SK-N-SH (cell line): ENCODE results near the gene PRDM10. TPM values are rescaled to one million over a fixed set of nuclear protein-coding genes. Genes with fewer than 3 reads are reported as not detected.

Experiments used
- CTCF ChIA-PET: fragments of 300-600, 350-600 bp; formaldehyde crosslinking; extraction: SDS; loops from one replicate; lab custom pipeline; 2021; lab: Yijun Ruan, JAX
- POLR2A ChIA-PET: fragments of 350-600 bp; sonication (Branson Sonifier 250); formaldehyde crosslinking; extraction: SDS; loops from one replicate; lab custom pipeline; 2020; ENCODE audit warnings: antibody characterized with exemption, inconsistent platforms; lab: Yijun Ruan, JAX
- DNase-seq: peaks from one replicate; pipeline ENCODE4 v3.0.0; 2012
- H2AFZ ChIP-seq: fragments of 200-600 bp; sonication (generic); 2 replicates; pipeline ENCODE4 v1.8.1; 2016; ENCODE audit warnings: antibody characterized with exemption, mild to moderate bottlenecking, low read depth
- H3F3A ChIP-seq: fragments of 200-600 bp; sonication (generic); replicated peaks from 2 replicates; pipeline ENCODE3; 2016; ENCODE audit warnings: antibody characterized with exemption, mild to moderate bottlenecking; ENCODE audit not compliant: insufficient read depth
- H3K27ac ChIP-seq, 2 experiments: fragments of 200-500 bp in 1 of 2; fragments of 200-600 bp in 1 of 2; sonication (Bioruptor generic) in 1 of 2; sonication (generic), shearing (Covaris generic) in 1 of 2; 2 replicates each; pipeline versions ENCODE4 v1.5.1 to v1.6.1; 2014 to 2016; ENCODE audit warnings: low read depth in 2 of 2, inconsistent platforms in 1 of 2, low read length in 1 of 2, mild to moderate bottlenecking in 1 of 2, mixed read lengths in 1 of 2
- H3K27me3 ChIP-seq: fragments of 200-600 bp; sonication (generic), shearing (Covaris generic); 2 replicates; pipeline ENCODE4 v1.6.1; 2016; ENCODE audit warnings: mixed run types; ENCODE audit not compliant: insufficient read depth
- H3K36me3 ChIP-seq, 2 experiments: fragments of 200-500 bp in 1 of 2; fragments of 200-600 bp in 1 of 2; sonication (Bioruptor generic) in 1 of 2; sonication (generic) in 1 of 2; replicated peaks in 1 of 2; 2 replicates each; pipeline versions ENCODE3 to v1.5.1; 2014 to 2016; ENCODE audit warnings: low read length in 1 of 2, mild to moderate bottlenecking in 1 of 2; ENCODE audit not compliant: insufficient read depth in 2 of 2, control insufficient read depth in 1 of 2
- H3K4me1 ChIP-seq, 2 experiments: fragments of 200-500 bp in 1 of 2; fragments of 200-600 bp in 1 of 2; sonication (Bioruptor generic) in 1 of 2; sonication (generic), shearing (Covaris generic) in 1 of 2; 2 replicates each; pipeline versions ENCODE4 v1.5.1 to v1.6.1; 2014 to 2016; ENCODE audit warnings: low read depth in 1 of 2, low read length in 1 of 2, mixed run types in 1 of 2; ENCODE audit not compliant: insufficient read depth in 2 of 2, control insufficient read depth in 1 of 2
- H3K4me2 ChIP-seq: fragments of 200-600 bp; sonication (generic), shearing (Covaris generic); 2 replicates; pipeline ENCODE4 v1.6.1; 2017; ENCODE audit warnings: mixed run types
- H3K4me3 ChIP-seq, 2 experiments: fragments of 200-500 bp in 1 of 2; fragments of 200-600 bp in 1 of 2; sonication (Bioruptor generic) in 1 of 2; sonication (generic), shearing (Covaris generic) in 1 of 2; 2 replicates each; pipeline versions ENCODE4 v1.5.1 to v1.8.1; 2014 to 2016; ENCODE audit warnings: low read depth in 2 of 2, inconsistent platforms in 1 of 2, low read length in 1 of 2, mild to moderate bottlenecking in 1 of 2, mixed read lengths in 1 of 2, moderate library complexity in 1 of 2
- H3K79me2 ChIP-seq: fragments of 200-600 bp; sonication (generic); 2 replicates; pipeline ENCODE4 v1.8.1; 2017; ENCODE audit warnings: mild to moderate bottlenecking; ENCODE audit not compliant: insufficient read depth
- H3K9ac ChIP-seq: fragments of 200-600 bp; sonication (generic); 2 replicates; pipeline ENCODE4 v1.6.1; 2017; ENCODE audit warnings: mixed run types
- H3K9me2 ChIP-seq: fragments of 200-600 bp; sonication (generic); 2 replicates; pipeline ENCODE4 v1.6.1; 2017; ENCODE audit warnings: mixed run types
- H3K9me3 ChIP-seq: fragments of 200-600 bp; sonication (generic); 2 replicates; pipeline ENCODE4 v1.6.1; 2017; ENCODE audit warnings: mixed run types, mild to moderate bottlenecking, moderate library complexity
- H4K20me1 ChIP-seq: fragments of 200-600 bp; sonication (generic); 2 replicates; pipeline ENCODE4 v1.6.1; 2017; ENCODE audit warnings: mild to moderate bottlenecking, mixed run types; ENCODE audit not compliant: insufficient read depth
- ELF1 ChIP-seq: IDR thresholded peaks from 2 replicates; pipeline ENCODE4 v1.4.0; 2012
- EP300 ChIP-seq, 2 experiments: IDR thresholded peaks; 2 replicates each; pipeline versions ENCODE4 v1.4.0 to v1.6.1; 2012; ENCODE audit warnings: borderline replicate concordance in 1 of 2, low read depth in 1 of 2, low read length in 1 of 2
- EZH2phosphoT487 ChIP-seq: fragments of 200-600 bp; sonication (generic); IDR thresholded peaks from 2 replicates; pipeline ENCODE4 v1.6.1; 2017; ENCODE audit warnings: low read depth, mixed run types, mild to moderate bottlenecking, antibody characterized with exemption, moderate library complexity, borderline replicate concordance
- FOSL2 ChIP-seq: IDR thresholded peaks from 2 replicates; pipeline ENCODE4 v1.4.0; 2012; ENCODE audit warnings: low read depth, mild to moderate bottlenecking, moderate library complexity, borderline replicate concordance
- FOXM1 ChIP-seq: IDR thresholded peaks from 2 replicates; pipeline ENCODE4 v1.4.0; 2012; ENCODE audit warnings: low read depth, mild to moderate bottlenecking
- JUND ChIP-seq: IDR thresholded peaks from 2 replicates; pipeline ENCODE4 v1.4.0; 2012
- MXI1 ChIP-seq: IDR thresholded peaks from 2 replicates; pipeline ENCODE4 v1.6.1; 2012; ENCODE audit warnings: mild to moderate bottlenecking, low read depth, low read length, improper control_type of control experiment
- POLR2AphosphoS5 ChIP-seq: IDR thresholded peaks from 2 replicates; pipeline ENCODE4 v1.6.1; 2012; ENCODE audit warnings: low read depth, low read length
- RAD21 ChIP-seq: IDR thresholded peaks from 2 replicates; pipeline ENCODE4 v1.6.1; 2012; ENCODE audit warnings: mild to moderate bottlenecking, low read length
- REST ChIP-seq: IDR thresholded peaks from 2 replicates; pipeline ENCODE4 v1.6.1; 2012; ENCODE audit warnings: mild to moderate bottlenecking, low read depth, low read length, moderate library complexity
- RFX5 ChIP-seq: IDR thresholded peaks from 2 replicates; pipeline ENCODE4 v1.6.1; 2012; ENCODE audit warnings: mild to moderate bottlenecking, improper control_type of control experiment, low read length
- RXRA ChIP-seq: IDR thresholded peaks from 2 replicates; pipeline ENCODE4 v1.4.0; 2012; ENCODE audit warnings: low read depth, mild to moderate bottlenecking, borderline replicate concordance
- SIN3A ChIP-seq: IDR thresholded peaks from 2 replicates; pipeline ENCODE4 v1.6.1; 2012; ENCODE audit warnings: low read depth, mild to moderate bottlenecking, low read length, moderate library complexity, borderline replicate concordance
- SMC3 ChIP-seq: IDR thresholded peaks from 2 replicates; pipeline ENCODE4 v1.6.1; 2012; ENCODE audit warnings: low read depth, low read length, improper control_type of control experiment
- TAF1 ChIP-seq: IDR thresholded peaks from 2 replicates; pipeline ENCODE4 v1.6.1; 2012; ENCODE audit warnings: low read depth, mild to moderate bottlenecking, low read length, moderate library complexity, borderline replicate concordance
- USF1 ChIP-seq: IDR thresholded peaks from 2 replicates; pipeline ENCODE4 v1.4.0; 2012; ENCODE audit warnings: low read depth, borderline replicate concordance
- YY1 ChIP-seq: IDR thresholded peaks from 2 replicates; pipeline ENCODE4 v1.4.0; 2012; ENCODE audit warnings: low read depth, mild to moderate bottlenecking
- ZBTB33 ChIP-seq: IDR thresholded peaks from 2 replicates; pipeline ENCODE4 v1.4.0; 2012; ENCODE audit warnings: low read depth, borderline replicate concordance
- WGBS: methylation state at CpG from one replicate; pipeline ENCODE4 v1.1.6; 2017; ENCODE audit warnings: low lambda C conversion rate; 5-methylcytosine and 5-hydroxymethylcytosine counted together
- polyA plus RNA-seq, 3 experiments: library from polyadenylated mRNA; depleted of rRNA; stranded (reverse); fragments of >200 nt; gene quantifications; 2 replicates each; pipeline ENCODE4 v1.2.3, GENCODE V29; 2012

The PRDM10 gene
- polyA plus RNA-seq, 1 of the 3 experiments (the other 2 are of a cell fraction), result 1.9 TPM

GRCh38 chr11:129944696-129945095 lies 57.9 kb downstream of the PRDM10 start:
- Histone ChIP-seq H3F3A (no peaks in the 10 kb centered on the region), H3K9ac (no peak overlapping the region), H3K4me2 (no peak overlapping the region), H3K79me2 (no peaks in the 10 kb centered on the region), H3K27me3 (no peaks in the 10 kb centered on the region), H3K36me3 (peaks cover 6 to 12% of the 10 kb centered on the region in 2 experiments), H4K20me1 (no peaks in the 10 kb centered on the region), H2AFZ (no peak overlapping the region), H3K4me1 (peaks cover 0 to 3% of the 10 kb centered on the region in 2 experiments; a peak in 1 of 4 replicates), H3K4me3 (no peak overlapping the region), H3K27ac (no peak overlapping the region), H3K9me2 (no peaks in the 10 kb centered on the region), H3K9me3 (no peaks in the 10 kb centered on the region)
- POLR2A ChIA-PET, result no interaction called here
- TF ChIP-seq RXRA (no peak), POLR2AphosphoS5 (no peak), MXI1 (no peak), REST (no peak), FOXM1 (no peak)
- CTCF ChIA-PET, result interaction anchor here (2.1 kb wide), 1 partner anchor 188 kb away, joined by 7 read pairs; no protein-coding TSS in a partner anchor
- DNase-seq, result no peak
- 94% methylated on average over 8 of the region's 18 CpGs for WGBS

GRCh38 chr11:129943036-129943435 lies 59.6 kb downstream of the PRDM10 start:
- no peaks in the 10 kb centered on the region for H3K79me2 ChIP-seq
- no peak overlapping the region for H3K4me2 ChIP-seq
- no peaks in the 10 kb centered on the region for H4K20me1 ChIP-seq
- H3K36me3 ChIP-seq, result peaks cover 6 to 12% of the 10 kb centered on the region in 2 experiments
- H3K9ac ChIP-seq, result no peak overlapping the region
- no peak overlapping the region for H3K4me3 ChIP-seq
- DNase-seq, result no peak
- H3K27me3 ChIP-seq, result no peaks in the 10 kb centered on the region
- H3K27ac ChIP-seq, result no peak overlapping the region
- no peaks in the 10 kb centered on the region for H3K9me2 ChIP-seq
- no peak overlapping the region for H2AFZ ChIP-seq
- no peaks in the 10 kb centered on the region for H3K9me3 ChIP-seq
- peaks cover 0 to 3% of the 10 kb centered on the region in 2 experiments; a peak in 1 of 4 replicates for H3K4me1 ChIP-seq
- ChIA-PET CTCF (interaction anchor here (2.1 kb wide), 1 partner anchor 189 kb away, joined by 7 read pairs; no protein-coding TSS in a partner anchor), POLR2A (no interaction called here)
- no peaks in the 10 kb centered on the region for H3F3A ChIP-seq
- TF ChIP-seq FOSL2 (no peak), RXRA (no peak), RFX5 (no peak), ELF1 (no peak), EZH2phosphoT487 (no peak), REST (no peak), YY1 (no peak), SIN3A (no peak), FOXM1 (no peak), USF1 (no peak), TAF1 (no peak), SMC3 (no peak), ZBTB33 (no peak), JUND (no peak), EP300 (IDR thresholded peaks at IDR 0.05; ENCODE audit: borderline replicate concordance in 1 of 2, low read depth in 1 of 2, low read length in 1 of 2) (no peak), RAD21 (no peak)
